HG03196 (cell line): ENCODE measurements around the gene USP28.
"Not testable (repeated sequence)": the region's sequence is repeated elsewhere in the genome, so short reads cannot be mapped to it uniquely, and the experiment has no call there.

ENCODE experiments used
- ATAC-seq: cut with Tn5 transposase; IDR thresholded peaks from one replicate; pipeline ENCODE4 v1.9.1; 2021; ENCODE audit not compliant: unreplicated experiment

The USP28 gene, protein sequence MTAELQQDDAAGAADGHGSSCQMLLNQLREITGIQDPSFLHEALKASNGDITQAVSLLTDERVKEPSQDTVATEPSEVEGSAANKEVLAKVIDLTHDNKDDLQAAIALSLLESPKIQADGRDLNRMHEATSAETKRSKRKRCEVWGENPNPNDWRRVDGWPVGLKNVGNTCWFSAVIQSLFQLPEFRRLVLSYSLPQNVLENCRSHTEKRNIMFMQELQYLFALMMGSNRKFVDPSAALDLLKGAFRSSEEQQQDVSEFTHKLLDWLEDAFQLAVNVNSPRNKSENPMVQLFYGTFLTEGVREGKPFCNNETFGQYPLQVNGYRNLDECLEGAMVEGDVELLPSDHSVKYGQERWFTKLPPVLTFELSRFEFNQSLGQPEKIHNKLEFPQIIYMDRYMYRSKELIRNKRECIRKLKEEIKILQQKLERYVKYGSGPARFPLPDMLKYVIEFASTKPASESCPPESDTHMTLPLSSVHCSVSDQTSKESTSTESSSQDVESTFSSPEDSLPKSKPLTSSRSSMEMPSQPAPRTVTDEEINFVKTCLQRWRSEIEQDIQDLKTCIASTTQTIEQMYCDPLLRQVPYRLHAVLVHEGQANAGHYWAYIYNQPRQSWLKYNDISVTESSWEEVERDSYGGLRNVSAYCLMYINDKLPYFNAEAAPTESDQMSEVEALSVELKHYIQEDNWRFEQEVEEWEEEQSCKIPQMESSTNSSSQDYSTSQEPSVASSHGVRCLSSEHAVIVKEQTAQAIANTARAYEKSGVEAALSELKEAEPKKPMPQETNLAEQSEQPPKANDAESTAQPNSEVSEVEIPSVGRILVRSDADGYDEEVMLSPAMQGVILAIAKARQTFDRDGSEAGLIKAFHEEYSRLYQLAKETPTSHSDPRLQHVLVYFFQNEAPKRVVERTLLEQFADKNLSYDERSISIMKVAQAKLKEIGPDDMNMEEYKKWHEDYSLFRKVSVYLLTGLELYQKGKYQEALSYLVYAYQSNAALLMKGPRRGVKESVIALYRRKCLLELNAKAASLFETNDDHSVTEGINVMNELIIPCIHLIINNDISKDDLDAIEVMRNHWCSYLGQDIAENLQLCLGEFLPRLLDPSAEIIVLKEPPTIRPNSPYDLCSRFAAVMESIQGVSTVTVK

DNA sequence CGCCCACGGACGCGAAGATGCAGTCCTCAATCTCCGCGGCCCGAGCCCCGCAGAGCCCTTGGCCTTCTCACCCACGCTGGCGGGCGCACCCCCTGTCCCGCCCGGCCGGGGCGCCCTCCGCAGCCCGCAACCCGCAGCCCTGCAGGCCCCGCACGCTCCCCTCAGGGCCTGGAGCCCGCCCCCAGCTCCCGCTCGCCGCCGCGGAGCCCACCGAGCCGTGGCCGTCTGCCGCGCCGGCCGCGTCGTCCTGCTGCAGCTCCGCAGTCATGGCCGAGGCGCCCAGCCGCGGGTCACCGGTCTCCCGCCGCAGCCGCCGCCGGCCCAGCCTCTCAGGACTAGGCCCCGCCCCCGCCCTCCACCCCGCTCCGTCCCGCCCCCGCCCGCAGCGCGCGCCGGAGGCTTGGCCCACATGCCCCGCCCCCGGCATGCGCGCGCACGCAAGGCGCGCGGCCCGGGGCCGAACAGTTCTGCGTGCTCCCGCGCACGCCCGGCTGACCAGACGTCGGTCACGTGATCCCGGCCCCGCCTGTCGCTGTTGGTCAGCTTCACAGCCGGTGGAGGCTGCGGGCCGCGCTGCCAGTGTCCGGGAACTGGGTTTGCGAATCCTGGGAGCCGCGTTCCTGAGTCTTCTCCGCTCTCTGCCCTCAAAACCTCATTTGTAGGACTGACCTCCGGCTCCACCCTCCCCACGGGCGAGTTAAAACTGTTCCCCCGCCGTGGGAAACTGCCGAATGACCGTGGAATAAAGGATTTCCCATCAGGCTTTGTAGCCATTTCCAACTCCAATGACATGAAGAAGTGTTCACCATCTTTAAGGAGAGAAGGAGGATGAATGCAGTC, at the start of gene USP28:
Gene USP28 (minus strand): TSS at position 339 of the 840 bp plus-strand sequence. CDS start 71 bp downstream, at position 268.
- ATAC-seq: peak; percentile 87

DNA sequence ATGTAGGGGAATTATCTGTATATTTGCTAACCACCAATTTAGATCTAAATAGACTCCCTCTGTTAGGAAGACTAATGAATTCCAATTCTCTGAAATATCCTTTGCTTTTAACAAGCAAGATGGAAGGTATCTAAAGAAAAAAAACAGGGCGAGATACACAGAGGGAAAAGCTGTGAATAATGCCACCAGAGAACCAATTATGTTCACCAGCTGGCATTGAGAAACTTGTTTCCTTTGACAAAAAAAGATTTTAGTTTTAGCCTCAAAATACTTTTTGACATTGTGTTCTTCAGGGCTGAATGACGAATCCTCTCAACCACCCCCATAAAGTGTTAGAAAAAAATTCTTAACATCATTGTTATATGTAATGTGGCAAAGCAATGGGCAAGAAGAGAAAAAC, 48.2 kb upstream of the USP28 start:
- no peak for ATAC-seq

DNA sequence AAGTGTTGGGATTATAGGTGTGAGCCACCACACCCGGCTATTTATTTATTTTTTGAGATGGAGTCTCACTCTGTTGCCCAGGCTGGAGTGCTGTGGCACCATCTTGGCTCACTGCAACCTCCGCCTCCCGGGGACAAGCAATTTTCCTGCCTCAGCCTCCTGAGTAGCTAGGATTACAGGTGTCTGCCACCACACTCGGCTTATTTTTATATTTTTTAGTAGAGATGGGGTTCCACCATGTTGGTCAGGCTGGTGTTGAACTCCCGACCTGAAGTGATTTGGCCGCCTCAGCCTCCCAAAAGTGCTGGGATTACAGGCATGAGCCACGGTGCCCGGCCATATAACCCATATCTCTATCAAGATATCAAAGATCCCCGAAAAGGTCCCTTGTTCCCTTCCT, 36.1 kb upstream of the USP28 start:
- not testable (repeated sequence) for ATAC-seq

DNA sequence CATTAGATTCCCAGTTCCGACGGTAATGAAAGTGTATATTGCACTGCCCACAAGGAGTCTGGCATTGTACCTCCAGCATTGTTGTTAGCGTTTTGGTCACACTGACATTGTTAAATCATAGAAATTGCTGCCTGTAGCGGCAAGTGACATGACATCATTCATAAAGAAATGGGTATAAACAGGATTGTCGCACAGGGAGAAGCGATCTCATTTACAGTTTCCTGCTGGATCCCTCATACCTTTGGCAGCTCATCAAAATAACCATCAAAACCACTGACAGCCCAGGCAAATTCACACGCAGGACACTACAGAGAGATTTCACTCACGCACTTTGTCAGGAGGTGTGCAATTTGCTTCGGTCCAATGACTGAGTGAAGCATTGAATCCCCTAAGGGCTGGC, 32.7 kb upstream of the USP28 start:
- no peak for ATAC-seq

DNA sequence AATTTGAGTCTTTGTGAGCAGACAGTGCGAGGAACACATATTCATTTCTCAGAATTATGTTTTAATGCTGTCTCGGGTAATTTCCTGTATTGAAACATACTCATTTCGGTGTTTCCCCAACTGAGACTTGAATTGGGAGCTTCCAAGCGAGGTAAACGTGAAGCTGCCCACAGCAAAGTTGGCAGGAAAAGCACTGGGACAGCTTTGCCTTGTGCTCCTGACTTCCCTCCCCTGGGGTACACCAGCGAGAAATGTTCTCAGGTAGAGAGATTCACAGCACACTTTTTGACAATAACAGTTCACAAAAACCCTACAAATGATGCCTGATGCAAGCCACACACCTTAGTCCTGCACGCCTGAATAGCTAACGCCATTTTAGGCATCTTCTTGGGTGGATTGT, 32.3 kb upstream of the USP28 start:
- ATAC-seq: no peak

DNA sequence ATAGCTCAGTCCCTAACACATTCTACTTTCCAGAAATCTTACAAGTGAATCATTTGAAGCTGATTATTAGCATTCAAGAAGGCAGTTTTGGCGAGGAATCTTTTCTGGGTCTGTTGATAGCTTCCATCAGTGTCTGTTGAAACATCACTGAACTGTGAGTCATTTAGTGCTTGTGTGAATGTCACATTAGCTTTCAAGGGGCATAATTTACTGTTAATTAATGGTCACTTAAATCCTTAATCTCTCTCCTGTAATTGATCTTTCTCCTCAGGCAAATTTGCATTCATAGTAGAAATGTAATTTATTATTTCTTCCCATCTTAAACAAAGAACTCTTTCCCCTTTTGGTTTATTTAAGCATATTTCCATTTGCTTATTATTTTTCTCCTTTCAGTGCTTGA, 31.8 kb upstream of the USP28 start:
- no peak for ATAC-seq

DNA sequence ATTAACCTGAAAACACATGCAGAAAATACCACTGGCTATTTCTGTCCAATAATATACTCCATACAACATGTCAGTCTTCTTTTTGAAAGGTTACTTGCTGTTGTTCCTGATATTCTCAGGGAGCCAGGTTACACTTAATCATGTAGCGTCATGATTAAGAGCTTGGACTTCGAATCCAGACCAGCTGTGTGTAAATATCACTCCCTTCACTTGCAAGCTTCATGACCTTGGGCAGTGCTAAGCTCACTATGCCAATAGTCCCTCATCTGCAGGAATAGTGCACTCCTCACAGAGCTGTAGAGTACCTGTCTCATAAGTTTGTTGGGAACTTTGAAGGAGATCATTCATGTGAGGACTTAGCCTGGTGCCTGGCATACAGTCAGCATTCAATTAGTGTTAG, 31.1 kb upstream of the USP28 start:
- ATAC-seq: no peak

DNA sequence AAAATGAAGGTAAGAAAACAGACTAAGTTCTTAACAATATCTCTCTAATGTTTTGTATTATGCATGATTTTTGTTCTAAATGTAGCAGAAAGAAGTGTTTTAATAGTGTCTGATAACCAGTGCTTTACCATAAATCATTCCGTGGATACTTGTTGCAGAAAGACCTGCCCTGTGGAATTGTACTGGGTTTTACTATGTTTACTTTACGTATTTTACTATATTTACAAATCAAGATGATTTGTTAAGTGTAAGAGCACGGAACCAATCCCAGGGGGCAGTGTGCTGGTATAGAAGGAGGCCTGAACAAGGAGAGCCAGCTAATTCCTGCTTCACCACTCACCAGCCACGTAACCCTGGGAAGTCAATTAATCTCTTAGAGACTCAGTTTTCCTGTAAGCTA, 30.7 kb upstream of the USP28 start:
- ATAC-seq: no peak

DNA sequence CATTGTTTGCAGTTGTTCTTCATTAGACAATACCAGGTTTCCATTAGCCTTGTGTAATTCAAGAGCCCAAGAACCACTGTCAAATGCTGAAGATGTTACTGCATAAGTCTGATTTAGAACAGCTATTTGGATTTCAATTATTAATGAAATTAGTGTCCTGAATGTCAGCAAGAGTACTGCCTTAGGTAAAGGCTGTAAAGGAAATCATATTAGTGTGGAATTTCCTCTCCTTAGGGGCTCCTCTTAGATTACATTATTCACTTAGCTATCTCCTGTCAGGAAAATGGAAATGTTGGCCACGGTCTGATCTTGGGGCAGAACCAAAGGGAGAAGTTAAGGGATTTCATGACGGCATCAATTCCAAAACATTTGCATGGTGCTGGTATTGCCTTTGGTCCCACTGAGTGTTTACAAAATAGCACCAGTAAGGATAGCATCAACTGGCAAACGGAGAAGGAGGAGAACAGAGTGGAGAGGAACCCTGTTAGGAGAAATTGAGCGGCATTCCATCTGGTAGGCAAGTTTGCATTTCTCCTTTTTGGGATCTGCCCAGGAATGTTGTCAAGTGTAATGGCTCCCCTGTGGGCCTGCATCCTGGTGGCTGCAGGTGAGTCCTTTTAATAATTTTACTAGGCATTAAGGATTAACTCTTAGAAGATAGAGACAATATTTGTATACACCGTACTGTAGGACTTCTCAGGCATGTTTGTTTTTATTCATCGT, 29.2 kb upstream of the USP28 start, which contains the start of gene HTR3B:
Gene HTR3B (plus strand): TSS at position 418 of the 723 bp plus-strand sequence. CDS start 138 bp downstream, at position 556.
- ATAC-seq: no peak

DNA sequence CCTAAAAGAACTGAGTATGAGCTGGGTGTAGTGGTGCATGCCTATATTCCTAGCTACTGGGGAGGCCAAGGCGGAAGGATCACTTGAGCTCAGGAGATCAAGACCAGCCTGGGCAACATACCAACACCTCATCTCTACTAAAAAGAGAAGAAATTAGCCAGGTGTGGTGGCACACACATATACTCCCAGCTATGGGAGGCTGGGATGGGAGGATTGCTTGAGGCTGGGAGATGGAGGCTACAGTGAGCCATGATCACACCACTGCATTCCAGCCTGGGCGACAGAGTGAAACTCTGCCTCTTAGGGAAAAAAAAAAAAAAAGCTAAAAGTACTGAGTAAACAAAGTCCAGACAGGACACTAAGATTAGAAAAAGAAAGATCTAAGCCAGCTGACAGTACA, 25.8 kb upstream of the USP28 start:
- ATAC-seq: no peak

DNA sequence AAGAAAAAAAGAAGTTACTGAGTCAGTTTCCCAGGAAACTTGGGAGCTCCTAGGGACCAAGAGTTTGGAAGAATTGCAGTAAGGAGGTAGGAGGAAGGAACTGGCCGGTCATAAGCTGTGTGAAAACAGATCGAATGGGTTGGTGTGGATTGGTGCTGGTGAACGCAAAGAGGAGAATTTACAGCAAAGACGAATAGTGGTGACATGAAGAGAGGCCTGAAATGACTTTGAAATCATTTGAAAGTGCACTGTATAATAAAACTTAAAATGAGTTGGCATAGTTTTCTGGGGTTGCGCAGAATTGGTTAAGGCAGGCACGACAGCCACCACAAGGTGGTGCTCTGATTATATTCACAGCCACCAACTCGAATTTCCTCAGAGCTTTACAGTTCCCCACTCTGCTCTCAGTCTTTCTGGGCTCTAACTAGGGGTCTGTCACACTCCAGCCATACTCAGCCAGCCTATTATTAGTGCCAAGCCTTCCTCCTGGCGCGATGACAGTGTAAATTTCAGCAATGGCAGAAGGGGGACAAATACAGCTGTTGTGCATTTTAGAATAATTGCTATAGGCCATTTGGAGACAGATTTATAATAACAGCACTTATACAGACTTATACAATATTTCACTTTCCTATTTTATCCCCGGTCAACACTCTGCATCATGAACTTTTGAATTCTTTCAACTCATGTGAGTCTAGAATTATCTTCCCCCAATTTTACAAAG, 20.9 kb upstream of the USP28 start:
- ATAC-seq: no peak

DNA sequence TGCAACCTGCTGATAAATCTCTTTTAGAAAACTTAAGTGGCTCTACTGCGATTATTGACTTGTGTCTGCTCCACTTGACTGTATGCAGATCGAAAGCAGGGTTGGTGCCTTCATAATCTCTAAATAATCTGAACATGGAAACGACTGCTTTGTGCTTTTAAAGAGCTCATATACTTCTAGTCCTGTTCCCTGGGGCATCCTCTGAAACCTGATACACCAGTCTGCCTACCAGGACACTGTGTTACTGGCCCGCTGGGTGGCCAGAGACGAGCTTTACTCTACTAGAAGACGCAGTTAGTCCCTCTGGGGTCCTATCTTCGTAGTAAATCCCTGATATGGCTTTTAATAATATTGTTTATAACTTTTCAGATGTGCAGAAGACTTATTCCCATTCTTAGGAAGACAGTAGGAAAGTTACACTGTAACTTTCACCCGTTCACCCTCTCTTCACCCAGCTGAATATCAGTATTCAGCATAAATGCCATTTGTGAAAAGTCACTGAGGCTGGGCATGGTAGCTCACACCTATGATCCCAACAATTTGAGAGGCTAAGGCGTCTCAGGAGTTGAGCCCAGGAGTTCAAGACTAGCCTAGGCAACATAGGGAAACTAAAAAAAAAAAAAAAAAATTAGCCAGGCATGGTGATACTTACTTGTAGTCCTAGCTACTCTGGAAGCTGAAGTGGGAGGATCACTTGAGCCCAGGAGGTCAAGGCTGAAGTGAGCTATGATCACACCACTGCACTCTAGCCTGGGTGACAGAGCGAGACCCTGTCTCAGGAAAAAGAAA, 20.2 kb upstream of the USP28 start:
- ATAC-seq: no peak

DNA sequence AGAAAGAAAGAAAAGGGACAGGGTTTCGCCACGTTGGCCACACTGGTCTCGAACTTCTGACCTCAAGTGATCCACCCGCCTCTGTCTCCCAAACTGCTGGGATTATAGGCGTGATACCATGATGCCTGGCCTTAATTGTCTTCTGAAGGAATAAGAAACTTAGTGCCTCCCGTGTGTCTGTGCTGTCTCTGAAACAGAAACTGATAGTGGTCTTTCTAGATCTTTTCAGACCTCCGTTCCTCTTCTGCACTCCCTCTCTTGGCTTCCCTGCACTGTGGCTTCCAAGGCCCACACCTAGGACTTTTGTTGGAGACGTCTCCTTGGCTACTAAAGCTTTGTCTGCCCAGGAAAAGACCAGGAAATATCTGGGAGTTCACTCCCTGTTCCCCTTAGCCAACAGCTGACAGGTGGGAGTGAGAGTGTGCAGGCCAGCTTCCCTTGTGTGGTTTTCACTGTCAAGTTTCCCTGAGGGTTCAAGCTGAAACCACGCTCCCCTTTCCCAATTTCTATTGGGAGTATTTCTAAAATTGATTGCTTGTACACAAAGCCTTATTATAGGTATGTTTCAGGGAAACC, 19.1 kb upstream of the USP28 start:
- no peak for ATAC-seq

DNA sequence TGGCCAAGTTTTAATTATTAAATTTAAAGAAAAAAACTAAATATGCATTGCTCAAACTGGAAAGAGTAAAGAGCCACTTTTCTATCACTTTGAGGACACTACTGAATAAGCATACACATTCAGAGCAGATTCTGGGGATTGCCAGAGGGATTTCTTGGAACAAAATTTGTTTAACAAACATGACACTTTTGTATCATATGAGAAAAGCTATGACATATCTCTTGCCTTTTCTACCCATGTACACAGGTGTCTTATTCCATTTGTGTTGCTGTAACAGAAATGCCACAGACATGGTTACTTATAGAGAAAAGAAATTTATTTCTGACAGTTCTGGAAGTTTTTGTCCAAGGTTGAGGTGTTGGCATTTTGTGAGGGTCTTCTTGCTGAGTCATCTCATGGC, 13.5 kb upstream of the USP28 start:
- ATAC-seq: no peak

DNA sequence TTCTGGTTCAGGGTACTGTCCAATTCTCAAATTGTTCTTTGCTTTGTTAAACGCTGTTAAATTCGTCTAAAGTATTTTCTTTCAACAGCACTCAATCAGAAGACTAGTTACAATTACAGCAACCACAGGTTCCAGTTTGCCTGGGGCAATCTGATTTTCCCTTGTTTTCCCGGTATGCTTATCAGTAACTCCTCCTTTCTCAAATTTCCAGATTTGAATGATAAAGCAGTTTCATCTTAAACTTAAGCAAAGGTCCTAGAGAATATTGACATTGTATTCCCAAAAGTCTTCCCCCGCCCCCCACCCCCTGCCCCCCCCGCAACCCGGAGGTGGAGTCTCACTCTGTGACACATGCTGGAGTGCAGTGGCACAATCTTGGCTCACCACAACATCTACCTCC, 10.5 kb upstream of the USP28 start:
- ATAC-seq: no peak

DNA sequence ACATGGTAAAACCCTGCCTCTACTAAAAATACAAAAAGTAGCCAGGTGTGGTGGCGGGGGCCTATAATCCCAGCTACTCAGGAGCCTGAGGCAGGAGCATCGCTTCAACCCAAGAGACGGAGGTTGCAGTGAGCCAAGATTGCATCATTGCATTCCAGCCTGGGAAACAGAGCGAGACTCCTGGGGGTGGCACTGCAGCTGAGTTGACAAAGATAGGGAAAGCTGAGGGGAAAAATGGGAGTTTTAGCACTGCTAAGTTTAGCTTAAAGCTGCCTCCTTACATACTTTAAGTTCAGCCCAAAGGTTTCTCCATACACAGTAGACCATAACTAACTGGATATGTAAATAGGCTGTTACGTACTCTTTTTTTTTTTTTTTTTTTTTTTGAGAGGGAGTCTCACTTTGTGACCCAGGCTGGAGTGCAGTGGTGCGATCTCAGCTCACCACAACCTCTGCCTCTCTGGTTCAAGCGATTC, 9.0 kb upstream of the USP28 start:
- ATAC-seq: no peak

DNA sequence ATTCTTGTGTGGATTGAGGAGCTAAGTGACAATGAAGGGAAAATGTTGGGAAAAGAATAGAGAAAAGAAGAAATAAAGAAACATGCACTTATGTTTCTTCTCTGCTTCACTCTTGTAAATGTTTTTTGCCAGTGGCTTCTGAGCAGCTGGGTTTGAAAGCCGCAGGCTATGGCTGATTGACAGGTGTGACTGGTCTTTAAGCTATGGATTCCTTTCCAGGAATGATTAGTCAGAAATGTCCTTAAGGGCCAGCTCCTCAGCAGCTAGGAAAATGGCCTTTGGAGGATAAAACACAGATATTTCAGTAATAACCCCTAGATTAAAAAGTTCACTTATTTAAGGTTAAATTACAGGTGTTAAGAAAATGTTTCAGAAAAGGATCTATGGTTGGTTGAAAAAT, 6.5 kb upstream of the USP28 start:
- ATAC-seq: no peak

DNA sequence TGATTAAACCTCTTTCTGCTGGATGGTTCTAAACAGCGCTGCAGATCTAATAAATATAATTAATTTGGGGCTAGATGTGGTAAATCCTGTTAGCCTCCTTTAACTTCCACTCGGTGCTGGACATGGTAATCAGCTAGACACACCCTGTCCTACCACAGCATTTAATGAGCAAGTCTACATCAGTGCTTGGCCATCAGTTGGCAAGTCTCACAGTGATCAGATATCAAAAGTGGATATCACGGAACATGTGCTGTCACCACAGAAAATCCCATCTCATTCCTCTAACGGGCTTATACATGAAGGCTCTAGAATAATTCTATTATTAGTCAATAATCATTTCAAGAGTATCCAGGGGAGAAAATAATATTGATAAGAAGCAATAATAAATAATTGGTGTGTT, 5.6 kb upstream of the USP28 start:
- ATAC-seq: no peak
